IPS-18a (cell line): Measurements from ENCODE around the gene MYEOV.

ENCODE experiments used
- H3K27ac ChIP-seq: one replicate; pipeline ENCODE4 v1.5.1; 2013; ENCODE audit warnings: low read length
- H3K27me3 ChIP-seq: one replicate; pipeline ENCODE4 v1.6.1; 2013; ENCODE audit warnings: mild to moderate bottlenecking, low read length; ENCODE audit not compliant: control insufficient read depth, insufficient read depth
- H3K36me3 ChIP-seq: one replicate; pipeline ENCODE4 v1.6.1; 2013; ENCODE audit warnings: low read depth, low read length; ENCODE audit not compliant: control insufficient read depth
- H3K4me1 ChIP-seq: one replicate; pipeline ENCODE4 v1.6.1; 2013; ENCODE audit warnings: low read depth, low read length; ENCODE audit not compliant: control insufficient read depth
- H3K4me3 ChIP-seq: one replicate; pipeline ENCODE4 v1.5.1; 2013; ENCODE audit warnings: low read length
- H3K9ac ChIP-seq: one replicate; pipeline ENCODE4 v1.6.1; 2013; ENCODE audit warnings: mild to moderate bottlenecking, low read length, moderate library complexity
- H3K9me3 ChIP-seq: one replicate; pipeline ENCODE4 v1.6.1; 2013; ENCODE audit warnings: low read depth, low read length; ENCODE audit not compliant: control insufficient read depth

The MYEOV gene

GRCh38 chr11:69307871-69308431 is 14.0 kb downstream of the MYEOV start:
- no peaks in the 10 kb centered on the region for H3K27me3 ChIP-seq
- no peaks in the 10 kb centered on the region for H3K36me3 ChIP-seq
- no peak overlapping the region for H3K27ac ChIP-seq
- H3K9ac ChIP-seq: no peak overlapping the region
- no peaks in the 10 kb centered on the region for H3K4me1 ChIP-seq
- no peak overlapping the region for H3K4me3 ChIP-seq
- H3K9me3 ChIP-seq: no peaks in the 10 kb centered on the region

- H3K27me3 ChIP-seq: no peaks in the 10 kb centered on the region
- no peaks in the 10 kb centered on the region for H3K36me3 ChIP-seq
- no peak overlapping the region for H3K27ac ChIP-seq
- H3K9ac ChIP-seq: no peak overlapping the region
- H3K4me1 ChIP-seq: no peaks in the 10 kb centered on the region
- H3K9me3 ChIP-seq: no peaks in the 10 kb centered on the region
- H3K4me3 ChIP-seq: no peak overlapping the region
Measured at GRCh38 chr11:69308491-69308911, 14.5 kb downstream of the MYEOV start.

- no peaks in the 10 kb centered on the region for H3K27me3 ChIP-seq
- no peaks in the 10 kb centered on the region for H3K9me3 ChIP-seq
- no peak overlapping the region for H3K27ac ChIP-seq
- H3K36me3 ChIP-seq: no peaks in the 10 kb centered on the region
- H3K9ac ChIP-seq: no peak overlapping the region
- H3K4me3 ChIP-seq: no peak overlapping the region
- no peaks in the 10 kb centered on the region for H3K4me1 ChIP-seq
Measured at GRCh38 chr11:69308936-69309615, 15.1 kb downstream of the MYEOV start.

- Histone ChIP-seq H3K27ac (no peak overlapping the region), H3K4me3 (no peak overlapping the region), H3K4me1 (no peaks in the 10 kb centered on the region)
Measured at GRCh38 chr11:69309631-69310280, 15.8 kb downstream of the MYEOV start.

GRCh38 chr11:69310351-69310750 is 16.4 kb downstream of the MYEOV start:
- Histone ChIP-seq H3K9ac (no peak overlapping the region), H3K4me3 (no peak overlapping the region), H3K36me3 (no peaks in the 10 kb centered on the region), H3K27ac (no peak overlapping the region), H3K27me3 (no peaks in the 10 kb centered on the region), H3K9me3 (no peaks in the 10 kb centered on the region), H3K4me1 (no peaks in the 10 kb centered on the region)

More at GRCh38 chr11:69309631-69310280, 15.8 kb downstream of the MYEOV start:
- Histone ChIP-seq H3K36me3 (no peaks in the 10 kb centered on the region), H3K9ac (no peak overlapping the region), H3K27me3 (no peaks in the 10 kb centered on the region), H3K9me3 (no peaks in the 10 kb centered on the region)

GRCh38 chr11:69310934-69311766 is 17.2 kb downstream of the MYEOV start:
- Histone ChIP-seq H3K9ac (no peak overlapping the region), H3K36me3 (no peaks in the 10 kb centered on the region), H3K27me3 (no peaks in the 10 kb centered on the region), H3K4me1 (no peaks in the 10 kb centered on the region), H3K27ac (no peak overlapping the region), H3K4me3 (no peak overlapping the region), H3K9me3 (no peaks in the 10 kb centered on the region)

- Histone ChIP-seq H3K36me3 (no peaks in the 10 kb centered on the region), H3K4me3 (no peak overlapping the region), H3K4me1 (no peaks in the 10 kb centered on the region), H3K9ac (no peak overlapping the region), H3K27ac (no peak overlapping the region), H3K27me3 (no peaks in the 10 kb centered on the region), H3K9me3 (no peaks in the 10 kb centered on the region)
Measured at GRCh38 chr11:69311767-69312385, 17.9 kb downstream of the MYEOV start.

GRCh38 chr11:69312453-69313404 is 18.8 kb downstream of the MYEOV start:
- no peak overlapping the region for H3K4me3 ChIP-seq
- no peaks in the 10 kb centered on the region for H3K36me3 ChIP-seq
- H3K9ac ChIP-seq: no peak overlapping the region
- H3K27me3 ChIP-seq: no peaks in the 10 kb centered on the region
- H3K4me1 ChIP-seq: no peaks in the 10 kb centered on the region
- no peak overlapping the region for H3K27ac ChIP-seq
- H3K9me3 ChIP-seq: no peaks in the 10 kb centered on the region

- no peak overlapping the region for H3K9ac ChIP-seq
- H3K36me3 ChIP-seq: no peaks in the 10 kb centered on the region
- no peak overlapping the region for H3K4me3 ChIP-seq
- H3K27me3 ChIP-seq: no peaks in the 10 kb centered on the region
- H3K9me3 ChIP-seq: no peaks in the 10 kb centered on the region
- H3K4me1 ChIP-seq: no peaks in the 10 kb centered on the region
- H3K27ac ChIP-seq: no peak overlapping the region
Measured at GRCh38 chr11:69313992-69314391, 20.0 kb downstream of the MYEOV start.

GRCh38 chr11:69314555-69314954 is 20.6 kb downstream of the MYEOV start:
- no peaks in the 10 kb centered on the region for H3K4me1 ChIP-seq
- H3K9me3 ChIP-seq: no peaks in the 10 kb centered on the region
- H3K4me3 ChIP-seq: no peak overlapping the region
- no peak overlapping the region for H3K9ac ChIP-seq
- H3K27ac ChIP-seq: no peak overlapping the region
- H3K36me3 ChIP-seq: no peaks in the 10 kb centered on the region
- H3K27me3 ChIP-seq: no peaks in the 10 kb centered on the region
